Adipocyte (in vitro differentiated cells): ENCODE results near the gene NBAS.

Experiments
- DNase-seq: peaks from one replicate; pipeline ENCODE4 v3.0.0-alpha.2; 2015; ENCODE audit warnings: low read depth
- H3K27me3 ChIP-seq: replicated peaks from 2 replicates; pipeline ENCODE4 v1.7.0; 2013; ENCODE audit warnings: mild to moderate bottlenecking, low read length, moderate library complexity; ENCODE audit not compliant: control insufficient read depth, insufficient read depth
- H3K36me3 ChIP-seq: 2 replicates; pipeline ENCODE4 v1.7.0; 2013; ENCODE audit warnings: low read length, mild to moderate bottlenecking, moderate library complexity; ENCODE audit not compliant: control insufficient read depth, insufficient read depth, severe bottlenecking
- H3K4me1 ChIP-seq: 2 replicates; pipeline ENCODE4 v1.7.0; 2013; ENCODE audit warnings: mild to moderate bottlenecking, low read length, moderate library complexity; ENCODE audit not compliant: control insufficient read depth, insufficient read depth
- H3K4me3 ChIP-seq: 2 replicates; pipeline ENCODE4 v1.7.0; 2013; ENCODE audit warnings: mild to moderate bottlenecking, low read length, moderate library complexity
- H3K9ac ChIP-seq: 2 replicates; pipeline ENCODE4 v1.7.0; 2013; ENCODE audit warnings: mild to moderate bottlenecking, low read length, moderate library complexity
- H3K9me3 ChIP-seq: 2 replicates; pipeline ENCODE4 v1.7.0; 2013; ENCODE audit warnings: mild to moderate bottlenecking, low read length, moderate library complexity; ENCODE audit not compliant: control insufficient read depth

NBAS gene

GRCh38 chr2:15367715-15368114, 193.4 kb downstream of the NBAS start:
- Histone ChIP-seq H3K4me3 (no peak overlapping the region), H3K9me3 (no peaks in the 10 kb centered on the region), H3K27me3 (no peaks in the 10 kb centered on the region), H3K4me1 (peaks cover 10% of the 10 kb centered on the region), H3K36me3 (peaks cover 20% of the 10 kb centered on the region), H3K9ac (no peak overlapping the region)
- no peak for DNase-seq

- no peak for DNase-seq
- peaks cover 10% of the 10 kb centered on the region for H3K4me1 ChIP-seq
- no peak overlapping the region for H3K4me3 ChIP-seq
- no peak overlapping the region for H3K9ac ChIP-seq
- no peaks in the 10 kb centered on the region for H3K27me3 ChIP-seq
- no peaks in the 10 kb centered on the region for H3K9me3 ChIP-seq
- H3K36me3 ChIP-seq = peaks cover 25% of the 10 kb centered on the region
Measured at GRCh38 chr2:15367205-15367604, 193.9 kb downstream of the NBAS start.

- H3K9ac ChIP-seq = no peak overlapping the region
- peaks cover 20% of the 10 kb centered on the region for H3K36me3 ChIP-seq
- H3K27me3 ChIP-seq = no peaks in the 10 kb centered on the region
- H3K4me3 ChIP-seq = no peak overlapping the region
- no peak for DNase-seq
- H3K4me1 ChIP-seq = peaks cover 10% of the 10 kb centered on the region
- no peaks in the 10 kb centered on the region for H3K9me3 ChIP-seq
Measured at GRCh38 chr2:15365411-15365810, 195.7 kb downstream of the NBAS start.

- peaks cover 19% of the 10 kb centered on the region for H3K36me3 ChIP-seq
- H3K9me3 ChIP-seq = no peaks in the 10 kb centered on the region
- H3K4me1 ChIP-seq = peaks cover 10% of the 10 kb centered on the region
- no peak overlapping the region for H3K9ac ChIP-seq
- no peak overlapping the region for H3K4me3 ChIP-seq
- no peak for DNase-seq
- no peaks in the 10 kb centered on the region for H3K27me3 ChIP-seq
Measured at GRCh38 chr2:15364561-15364960, 196.6 kb downstream of the NBAS start.

GRCh38 chr2:15363734-15364133, 197.4 kb downstream of the NBAS start:
- Histone ChIP-seq H3K9me3 (no peaks in the 10 kb centered on the region), H3K4me1 (peaks cover 10% of the 10 kb centered on the region), H3K9ac (no peak overlapping the region), H3K36me3 (peaks cover 19% of the 10 kb centered on the region), H3K27me3 (no peaks in the 10 kb centered on the region), H3K4me3 (no peak overlapping the region)
- no peak for DNase-seq

- no peak overlapping the region for H3K4me3 ChIP-seq
- no peaks in the 10 kb centered on the region for H3K9me3 ChIP-seq
- DNase-seq = peak; percentile 46
- peaks cover 10% of the 10 kb centered on the region for H3K4me1 ChIP-seq
- H3K27me3 ChIP-seq = no peaks in the 10 kb centered on the region
- no peak overlapping the region for H3K9ac ChIP-seq
- peaks cover 19% of the 10 kb centered on the region for H3K36me3 ChIP-seq
Measured at GRCh38 chr2:15363142-15363541, 198.0 kb downstream of the NBAS start.

GRCh38 chr2:15359716-15360531, 201.2 kb downstream of the NBAS start:
- H3K4me1 ChIP-seq = peaks cover 6% of the 10 kb centered on the region
- peak; percentile 62 for DNase-seq
- H3K9me3 ChIP-seq = no peaks in the 10 kb centered on the region
- H3K9ac ChIP-seq = no peak overlapping the region
- H3K27me3 ChIP-seq = no peaks in the 10 kb centered on the region
- H3K36me3 ChIP-seq = peaks cover 10% of the 10 kb centered on the region
- no peak overlapping the region for H3K4me3 ChIP-seq

GRCh38 chr2:15357922-15358321, 203.2 kb downstream of the NBAS start:
- H3K9me3 ChIP-seq = no peaks in the 10 kb centered on the region
- peaks cover 9% of the 10 kb centered on the region for H3K4me1 ChIP-seq
- no peak for DNase-seq
- H3K4me3 ChIP-seq = no peak overlapping the region
- H3K9ac ChIP-seq = no peak overlapping the region
- peaks cover 10% of the 10 kb centered on the region for H3K36me3 ChIP-seq
- H3K27me3 ChIP-seq = no peaks in the 10 kb centered on the region

GRCh38 chr2:15357186-15357585, 203.9 kb downstream of the NBAS start:
- H3K27me3 ChIP-seq = no peaks in the 10 kb centered on the region
- H3K4me1 ChIP-seq = peaks cover 9% of the 10 kb centered on the region
- H3K4me3 ChIP-seq = no peak overlapping the region
- no peaks in the 10 kb centered on the region for H3K9me3 ChIP-seq
- DNase-seq = no peak
- no peak overlapping the region for H3K9ac ChIP-seq
- H3K36me3 ChIP-seq = peaks cover 5% of the 10 kb centered on the region

- no peak for DNase-seq
- Histone ChIP-seq H3K9ac (no peak overlapping the region), H3K36me3 (peaks cover 17% of the 10 kb centered on the region), H3K4me1 (peaks cover 9% of the 10 kb centered on the region), H3K9me3 (no peaks in the 10 kb centered on the region), H3K27me3 (no peaks in the 10 kb centered on the region), H3K4me3 (no peak overlapping the region)
Measured at GRCh38 chr2:15355386-15355785, 205.7 kb downstream of the NBAS start.

GRCh38 chr2:15354596-15355366, 206.4 kb downstream of the NBAS start:
- Histone ChIP-seq H3K4me3 (no peak overlapping the region), H3K27me3 (no peaks in the 10 kb centered on the region), H3K9me3 (no peaks in the 10 kb centered on the region), H3K9ac (no peak overlapping the region), H3K4me1 (peaks cover 9% of the 10 kb centered on the region), H3K36me3 (peaks cover 22% of the 10 kb centered on the region)
- no peak for DNase-seq
